HG03342 (cell line): Measurements from ENCODE around the gene SNX27.

ENCODE experiments used
- ATAC-seq: cut with Tn5 transposase; IDR thresholded peaks from one replicate; pipeline ENCODE4 v1.9.1; 2021; ENCODE audit warnings: mild to moderate bottlenecking, moderate library complexity; ENCODE audit not compliant: unreplicated experiment

The SNX27 gene

GRCh38 chr1:151611832-151612500 is at the start of gene SNX27:
Gene SNX27 (plus strand): TSS chr1:151612050. CDS start chr1:151612202, 152 bp downstream.
- peak; percentile 85 for ATAC-seq

- ATAC-seq: no peak
Measured at GRCh38 chr1:151562661-151563060, 49.2 kb upstream of the SNX27 start.

GRCh38 chr1:151563376-151563775 is 48.5 kb upstream of the SNX27 start:
- ATAC-seq: no peak

GRCh38 chr1:151565502-151566189 is 46.2 kb upstream of the SNX27 start:
- no peak for ATAC-seq

- no peak for ATAC-seq
Measured at GRCh38 chr1:151568626-151569088, 43.2 kb upstream of the SNX27 start.

GRCh38 chr1:151570819-151571218 is 41.0 kb upstream of the SNX27 start:
- ATAC-seq: no peak

GRCh38 chr1:151574575-151575529 is 37.0 kb upstream of the SNX27 start:
- no peak for ATAC-seq

GRCh38 chr1:151577173-151577572 is 34.7 kb upstream of the SNX27 start:
- ATAC-seq: no peak

GRCh38 chr1:151578941-151579340 is 32.9 kb upstream of the SNX27 start:
- ATAC-seq: no peak

- ATAC-seq: no peak
Measured at GRCh38 chr1:151579436-151580225, 32.2 kb upstream of the SNX27 start.

GRCh38 chr1:151581451-151581850 is 30.4 kb upstream of the SNX27 start:
- no peak for ATAC-seq

- no peak for ATAC-seq
Measured at GRCh38 chr1:151581921-151582320, 29.9 kb upstream of the SNX27 start.

- no peak for ATAC-seq
Measured at GRCh38 chr1:151583796-151584195, 28.1 kb upstream of the SNX27 start.

- ATAC-seq: no peak
Measured at GRCh38 chr1:151584278-151584677, 27.6 kb upstream of the SNX27 start.

- ATAC-seq: no peak
Measured at GRCh38 chr1:151584780-151585179, 27.1 kb upstream of the SNX27 start.

GRCh38 chr1:151585622-151586021 is 26.2 kb upstream of the SNX27 start:
- ATAC-seq: no peak

GRCh38 chr1:151590961-151591360 is 20.9 kb upstream of the SNX27 start:
- no peak for ATAC-seq

GRCh38 chr1:151593730-151594129 is 18.1 kb upstream of the SNX27 start:
- ATAC-seq: no peak

GRCh38 chr1:151594143-151594625 is 17.7 kb upstream of the SNX27 start:
- ATAC-seq: no peak

- no peak for ATAC-seq
Measured at GRCh38 chr1:151596166-151596953, 15.5 kb upstream of the SNX27 start.
